K562 (cell line): Measurements from ENCODE around the gene RSF1. TPM values are rescaled to one million over a fixed set of nuclear protein-coding genes. Genes with fewer than 3 reads are reported as not detected.

Experiments used
- ARID1B ChIP-seq: fragments of 450-650 bp; IDR thresholded peaks from 2 replicates; pipeline ENCODE4 v1.6.1; 2016; ENCODE audit warnings: antibody characterized with exemption, mild to moderate bottlenecking, inconsistent platforms
- E2F6 ChIP-seq, 2 experiments: IDR thresholded peaks; 2 replicates each; pipeline ENCODE4 v1.6.1; 2011; ENCODE audit warnings: borderline replicate concordance in 1 of 2, control low read depth in 1 of 2, low read depth in 1 of 2, low read length in 1 of 2, mild to moderate bottlenecking in 1 of 2, mixed read lengths in 1 of 2, moderate library complexity in 1 of 2; ENCODE audit not compliant: insufficient read depth in 1 of 2, insufficient read length in 1 of 2, poor library complexity in 1 of 2, severe bottlenecking in 1 of 2; ENCODE audit errors: extremely low read depth in 1 of 2
- ELF4 ChIP-seq: fragments of 450-650 bp; formaldehyde crosslinking; IDR thresholded peaks from 2 replicates; pipeline ENCODE4 v1.4.0; 2022; ENCODE audit warnings: missing genetic modification characterization
- HNRNPK ChIP-seq: fragments of 200-400 bp; formaldehyde crosslinking; IDR thresholded peaks from one replicate; pipeline ENCODE4 v1.6.1; 2018; ENCODE audit warnings: mild to moderate bottlenecking, low read depth, low read length; ENCODE audit not compliant: poor library complexity, severe bottlenecking
- MAFG ChIP-seq: fragments of 450-650 bp; conservative IDR thresholded peaks from 2 replicates; pipeline ENCODE4 v1.6.1; 2016; ENCODE audit warnings: missing genetic modification characterization, missing compliant biosample characterization
- NFRKB ChIP-seq: fragments of 450-650 bp; IDR thresholded peaks from 2 replicates; pipeline ENCODE4 v1.6.1; 2016; ENCODE audit warnings: low read depth
- POLR2H ChIP-seq: IDR thresholded peaks from 2 replicates; pipeline ENCODE4 v1.6.1; 2016; ENCODE audit warnings: missing genetic modification characterization, low read depth, mild to moderate bottlenecking, control low read depth, missing compliant biosample characterization, moderate library complexity
- PTBP1 ChIP-seq: fragments of 200-400 bp; formaldehyde crosslinking; IDR thresholded peaks from 2 replicates; pipeline ENCODE4 v1.6.1; 2017; ENCODE audit warnings: low read depth, low read length
- TAF7 ChIP-seq: fragments of 450-650 bp; IDR thresholded peaks from 2 replicates; pipeline ENCODE4 v1.6.1; 2016; ENCODE audit warnings: missing genetic modification characterization, missing compliant biosample characterization
- UBTF ChIP-seq, 2 experiments: IDR thresholded peaks; 2 replicates each; pipeline ENCODE4 v1.6.1; 2012; ENCODE audit warnings: improper control_type of control experiment in 2 of 2, low read depth in 2 of 2, low read length in 2 of 2, borderline replicate concordance in 1 of 2
- ZNF717 ChIP-seq: fragments of 250-450 bp; sonication (Bioruptor Pico); IDR thresholded peaks from 2 replicates; pipeline ENCODE4 v1.5.0; 2021
- polyA plus RNA-seq, 8 experiments: library from polyadenylated mRNA; depleted of rRNA in 4 of 8; stranded (reverse) in 5 of 8; unstranded in 3 of 8; fragments of >200 nt; fragmentation: Nextera tagmentation in 2 of 8; fragmentation: Illumina TruSeq in 1 of 8; extraction: Ambion mirVana in 2 of 8; extraction: Trizol in 1 of 8; gene quantifications; 2 replicates each; pipeline versions ENCODE4 v1.2.1 to v1.2.3, GENCODE V29; 2011 to 2014; ENCODE audit warnings: inconsistent platforms in 1 of 8, missing spikeins in 1 of 8
- small RNA-seq: library from RNA; depleted of rRNA; stranded (forward); fragments of <200 nt; gene quantifications from one replicate; pipeline ENCODE3, GENCODE V24; 2014
- total RNA-seq, 7 experiments: library from RNA; depleted of rRNA in 6 of 7; stranded (reverse); fragments of >200 nt in 6 of 7; fragmentation: Illumina TruSeq in 2 of 7; extraction: Trizol in 2 of 7; gene quantifications; 2 replicates each; pipeline versions ENCODE4 v1.2.1 to v1.2.3, GENCODE V29; 2011 to 2021; ENCODE audit warnings: low replicate concordance in 1 of 7

RSF1 gene
- total and polyA plus RNA-seq, 9 of the 15 experiments (the other 6 are each of a cell fraction or from before 2014, with no cell fraction given) = 9.7 to 63.6 (median 42.8) TPM

- TF ChIP-seq E2F6 (IDR thresholded peaks at IDR 0.05; ENCODE audit: borderline replicate concordance in 1 of 2, extremely low read depth in 1 of 2, insufficient read depth in 1 of 2, insufficient read length in 1 of 2, low read depth in 1 of 2, low read length in 1 of 2, poor library complexity in 1 of 2, severe bottlenecking in 1 of 2) (no peak), ZNF717 (CRISPR knock-in tag) (no peak), POLR2H (tag) (no peak), ARID1B (peak; percentile 43; the same call in 1 of the 2 replicates), PTBP1 (no peak), ELF4 (peak; percentile 65; the same call in 1 of the 2 replicates), NFRKB (no peak), UBTF (IDR thresholded peaks at IDR 0.05; ENCODE audit: borderline replicate concordance in 1 of 2, low read depth in 2 of 2, low read length in 2 of 2) (no peak), MAFG (tag) (peak; percentile 25; the same call in 1 of the 2 replicates), HNRNPK (no peak), TAF7 (tag) (no peak)
Observed at GRCh38 chr11:77611921-77612320, 208.6 kb downstream of the RSF1 start (continued).

Small RNAs within 50 kb of the gene (small RNA-seq; reads per million reads assigned to genes)
- gene RF00019 = not detected

Other genes starting within 250 kb of the RSF1 start
- 0.36 and 0.45 TPM in 2 replicates for gene AQP11, start 230.8 kb downstream of the RSF1 start, total RNA-seq (2014; rRNA removed)
- gene AQP11, start 230.8 kb downstream of the RSF1 start, total RNA-seq (2014; rRNA removed; fragmentation: Illumina TruSeq; extraction: Trizol) = 0.11 and 0.16 TPM in 2 replicates
- 0.25 and 0.34 TPM in 2 replicates for gene AQP11, start 230.8 kb downstream of the RSF1 start, total RNA-seq (2015; rRNA removed; fragmentation: Illumina TruSeq; extraction: Trizol)
- 0.35 and 0.58 TPM in 2 replicates for gene AQP11, start 230.8 kb downstream of the RSF1 start, total RNA-seq (2021)
- 0.39 and 0.54 TPM in 2 replicates for gene AQP11, start 230.8 kb downstream of the RSF1 start, polyA plus RNA-seq (2011; rRNA removed)
- gene AQP11, start 230.8 kb downstream of the RSF1 start, polyA plus RNA-seq (2014; fragmentation: Illumina TruSeq; extraction: Trizol) = 0.09 and 0.18 TPM in 2 replicates
- 1 to 10 TPM in 1 of 2 experiments, under 1 TPM in 1; 0.42 to 1.0 TPM for gene AQP11, start 230.8 kb downstream of the RSF1 start, polyA plus RNA-seq (2014; fragmentation: Nextera tagmentation; extraction: Ambion mirVana)
- 0.37 and 0.51 TPM in 2 replicates for gene AQP11, start 230.8 kb downstream of the RSF1 start, polyA plus RNA-seq (2014; rRNA removed)
- gene CLNS1A, start 182.9 kb downstream of the RSF1 start, total RNA-seq (2014; rRNA removed) = 307 and 311 TPM in 2 replicates
- gene CLNS1A, start 182.9 kb downstream of the RSF1 start, total RNA-seq (2014; rRNA removed; fragmentation: Illumina TruSeq; extraction: Trizol) = 389 and 460 TPM in 2 replicates
- 326 and 345 TPM in 2 replicates for gene CLNS1A, start 182.9 kb downstream of the RSF1 start, total RNA-seq (2015; rRNA removed; fragmentation: Illumina TruSeq; extraction: Trizol)
- gene CLNS1A, start 182.9 kb downstream of the RSF1 start, total RNA-seq (2021) = 225 and 234 TPM in 2 replicates
- 334 and 472 TPM in 2 replicates for gene CLNS1A, start 182.9 kb downstream of the RSF1 start, polyA plus RNA-seq (2011; rRNA removed)
- 420 and 442 TPM in 2 replicates for gene CLNS1A, start 182.9 kb downstream of the RSF1 start, polyA plus RNA-seq (2014; fragmentation: Illumina TruSeq; extraction: Trizol)
- 100 to 1,000 TPM; 146 to 164 TPM for gene CLNS1A, start 182.9 kb downstream of the RSF1 start, polyA plus RNA-seq (2014; fragmentation: Nextera tagmentation; extraction: Ambion mirVana)
- gene CLNS1A, start 182.9 kb downstream of the RSF1 start, polyA plus RNA-seq (2014; rRNA removed) = 397 and 427 TPM in 2 replicates
- 12.4 and 13.7 TPM in 2 replicates for gene AAMDC, start 422 bp upstream of the RSF1 start, total RNA-seq (2014; rRNA removed)
- 16.7 and 18.4 TPM in 2 replicates for gene AAMDC, start 422 bp upstream of the RSF1 start, total RNA-seq (2014; rRNA removed; fragmentation: Illumina TruSeq; extraction: Trizol)
- gene AAMDC, start 422 bp upstream of the RSF1 start, total RNA-seq (2015; rRNA removed; fragmentation: Illumina TruSeq; extraction: Trizol) = 13.8 and 14.5 TPM in 2 replicates
- 10.4 and 10.6 TPM in 2 replicates for gene AAMDC, start 422 bp upstream of the RSF1 start, total RNA-seq (2021)
- gene AAMDC, start 422 bp upstream of the RSF1 start, polyA plus RNA-seq (2011; rRNA removed) = 14.3 and 15.6 TPM in 2 replicates
- gene AAMDC, start 422 bp upstream of the RSF1 start, polyA plus RNA-seq (2014; fragmentation: Illumina TruSeq; extraction: Trizol) = 10.8 and 13.9 TPM in 2 replicates
- gene AAMDC, start 422 bp upstream of the RSF1 start, polyA plus RNA-seq (2014; fragmentation: Nextera tagmentation; extraction: Ambion mirVana) = 10 to 100 TPM; 37.5 to 40.6 TPM
- 11.9 and 17.0 TPM in 2 replicates for gene AAMDC, start 422 bp upstream of the RSF1 start, polyA plus RNA-seq (2014; rRNA removed)
- gene INTS4, start 173.9 kb upstream of the RSF1 start, total RNA-seq (2014; rRNA removed) = 28.4 and 35.8 TPM in 2 replicates
- gene INTS4, start 173.9 kb upstream of the RSF1 start, total RNA-seq (2014; rRNA removed; fragmentation: Illumina TruSeq; extraction: Trizol) = 50.8 and 53.4 TPM in 2 replicates
- 38.5 and 42.6 TPM in 2 replicates for gene INTS4, start 173.9 kb upstream of the RSF1 start, total RNA-seq (2015; rRNA removed; fragmentation: Illumina TruSeq; extraction: Trizol)
- gene INTS4, start 173.9 kb upstream of the RSF1 start, total RNA-seq (2021) = 48.3 and 49.9 TPM in 2 replicates
- 48.0 and 48.1 TPM in 2 replicates for gene INTS4, start 173.9 kb upstream of the RSF1 start, polyA plus RNA-seq (2011; rRNA removed)
- 35.0 and 41.7 TPM in 2 replicates for gene INTS4, start 173.9 kb upstream of the RSF1 start, polyA plus RNA-seq (2014; fragmentation: Illumina TruSeq; extraction: Trizol)
- gene INTS4, start 173.9 kb upstream of the RSF1 start, polyA plus RNA-seq (2014; fragmentation: Nextera tagmentation; extraction: Ambion mirVana) = 10 to 100 TPM; 31.1 to 44.5 TPM
- 44.6 and 45.0 TPM in 2 replicates for gene INTS4, start 173.9 kb upstream of the RSF1 start, polyA plus RNA-seq (2014; rRNA removed)
- 0.08 TPM in 1 of 2 replicates, not detected in the other for gene KCTD14, start 202.6 kb upstream of the RSF1 start, total RNA-seq (2014; rRNA removed)
- gene KCTD14, start 202.6 kb upstream of the RSF1 start, total RNA-seq (2014; rRNA removed; fragmentation: Illumina TruSeq; extraction: Trizol) = 0.11 TPM in 1 of 2 replicates, not detected in the other
- 0.14 and 0.15 TPM in 2 replicates for gene KCTD14, start 202.6 kb upstream of the RSF1 start, total RNA-seq (2015; rRNA removed; fragmentation: Illumina TruSeq; extraction: Trizol)
- gene KCTD14, start 202.6 kb upstream of the RSF1 start, total RNA-seq (2021) = 0.09 and 0.29 TPM in 2 replicates
- 0.11 and 0.20 TPM in 2 replicates for gene KCTD14, start 202.6 kb upstream of the RSF1 start, polyA plus RNA-seq (2011; rRNA removed)
- 0.14 and 0.30 TPM in 2 replicates for gene KCTD14, start 202.6 kb upstream of the RSF1 start, polyA plus RNA-seq (2014; fragmentation: Illumina TruSeq; extraction: Trizol)
- gene KCTD14, start 202.6 kb upstream of the RSF1 start, polyA plus RNA-seq (2014; fragmentation: Nextera tagmentation; extraction: Ambion mirVana) = under 1 TPM in 1 of 2 experiments, not detected in 1; 0.29 TPM
- 0.04 TPM in 1 of 2 replicates, not detected in the other for gene KCTD14, start 202.6 kb upstream of the RSF1 start, polyA plus RNA-seq (2014; rRNA removed)
- gene THRSP, start 243.1 kb upstream of the RSF1 start, total RNA-seq (2014; rRNA removed) = 0.24 and 0.36 TPM in 2 replicates
- not detected in 2 replicates for gene THRSP, start 243.1 kb upstream of the RSF1 start, total RNA-seq (2014; rRNA removed; fragmentation: Illumina TruSeq; extraction: Trizol)
- gene THRSP, start 243.1 kb upstream of the RSF1 start, total RNA-seq (2015; rRNA removed; fragmentation: Illumina TruSeq; extraction: Trizol) = not detected in 2 replicates
- gene THRSP, start 243.1 kb upstream of the RSF1 start, total RNA-seq (2021) = 0.16 and 0.31 TPM in 2 replicates
- gene THRSP, start 243.1 kb upstream of the RSF1 start, polyA plus RNA-seq (2011; rRNA removed) = 0.29 and 0.43 TPM in 2 replicates
- gene THRSP, start 243.1 kb upstream of the RSF1 start, polyA plus RNA-seq (2014; fragmentation: Illumina TruSeq; extraction: Trizol) = 0.28 TPM in 2 replicates
- under 1 TPM; 0.23 to 0.34 TPM for gene THRSP, start 243.1 kb upstream of the RSF1 start, polyA plus RNA-seq (2014; fragmentation: Nextera tagmentation; extraction: Ambion mirVana)
- gene THRSP, start 243.1 kb upstream of the RSF1 start, polyA plus RNA-seq (2014; rRNA removed) = 0.09 and 0.56 TPM in 2 replicates